Stomach (tissue), 9 donors: Measurements from ENCODE around the gene TP73. TPM values are rescaled to one million over a fixed set of nuclear protein-coding genes. Genes with fewer than 3 reads are reported as not detected.

ENCODE experiments used
- DNase-seq, 2 donors: peaks; one replicate each; pipeline versions ENCODE4 v3.0.0 to v3.0.0-alpha.2; 2013 to 2019
- H3K27ac ChIP-seq, 5 donors: fragments of 200-600 bp in 4 of 5; sonication (generic) in 4 of 5; one replicate each; pipeline ENCODE4 v1.5.1; 2013 to 2019; ENCODE audit warnings: mild to moderate bottlenecking in 1 of 5, moderate library complexity in 1 of 5
- H3K27me3 ChIP-seq, 3 donors: fragments of 200-600 bp; sonication (generic); one replicate each; pipeline ENCODE4 v1.5.1; 2017 to 2019; ENCODE audit warnings: mixed run types in 1 of 3
- H3K36me3 ChIP-seq, 4 donors: fragments of 200-600 bp; sonication (generic); 1 replicate in 3 of 4; 2 replicates in 1 of 4; pipeline ENCODE4 v1.5.1; 2016 to 2019
- H3K4me1 ChIP-seq, 4 donors: fragments of 200-600 bp; sonication (generic); one replicate each; pipeline ENCODE4 v1.5.1; 2016 to 2019
- H3K4me3 ChIP-seq, 4 donors: fragments of 200-600 bp; sonication (generic) in 3 of 4; one replicate each; pipeline ENCODE4 v1.5.1; 2016 to 2019; ENCODE audit warnings: mild to moderate bottlenecking in 1 of 4
- H3K9me3 ChIP-seq, 4 donors: fragments of 200-600 bp; sonication (generic); one replicate each; pipeline ENCODE4 v1.5.1; 2016 to 2019
- CTCF ChIP-seq, 7 experiments: fragments of 450-650 bp in 4 of 7; fragments of 200-600 bp in 3 of 7; sonication (generic) in 3 of 7; IDR thresholded peaks; one replicate each; pipeline ENCODE4 v1.5.1; 2016 to 2019; ENCODE audit warnings: antibody characterized with exemption in 7 of 7, control low read depth in 2 of 7, mild to moderate bottlenecking in 1 of 7
- EP300 ChIP-seq: sonication (generic); formaldehyde crosslinking; IDR thresholded peaks from one replicate; pipeline ENCODE4 v1.6.1; 2017; ENCODE audit warnings: antibody characterized with exemption
- POLR2A ChIP-seq, 4 donors: fragments of 450-650 bp; IDR thresholded peaks; one replicate each; pipeline ENCODE4 v1.6.1; 2016; ENCODE audit warnings: antibody characterized with exemption in 4 of 4, control low read depth in 2 of 4, mild to moderate bottlenecking in 1 of 4, moderate library complexity in 1 of 4
- POLR2AphosphoS5 ChIP-seq, 3 donors: sonication (generic); formaldehyde crosslinking; IDR thresholded peaks; one replicate each; pipeline ENCODE4 v1.6.1; 2016; ENCODE audit warnings: antibody characterized with exemption in 3 of 3
- WGBS, 5 donors: extraction: QIAGEN DNeasy Blood & Tissue Kit in 3 of 5; methylation state at CpG; one replicate each; pipeline versions ENCODE4 v1.1.5 to v1.1.7; 2013 to 2018; 5-methylcytosine and 5-hydroxymethylcytosine counted together
- intact Hi-C: fragments of 100-400 bp; cut with DNase I; formaldehyde crosslinking; loops from one replicate; pipeline ENCODE4 v1.15.1; 2023; ENCODE audit warnings: low total_unique reads
- polyA plus RNA-seq, 3 donors: library from polyadenylated mRNA; stranded (reverse); fragments of 200-250 nt; gene quantifications; one replicate each; pipeline ENCODE4 v1.2.3, GENCODE V29; 2013
- total RNA-seq, 5 donors: library from RNA; depleted of rRNA; stranded (reverse); fragments of >200 nt; gene quantifications; one replicate each; pipeline versions ENCODE4 v1.1.0 to v1.2.3, GENCODE V29; 2014 to 2016
- donor health status: healthy with polysubstance abuse.
- donor health status: Bipolar disorder and iron deficiency.
- donor health status: healthy.

TP73 gene
- total and polyA plus RNA-seq, 8 donors, result 0.25 to 9.8 (median 1.4) TPM; not detected in 4

GRCh38 chr1:3777647-3778589 is 125.6 kb downstream of the TP73 start:
- H3K36me3 ChIP-seq, result peaks cover 37 to 53% (median 50%) of the 10 kb centered on the region in 4 donors
- WGBS, 5 donors, result 76 to 88% (median 87%) methylated on average over 16 to 20 of the region's 20 CpGs
- no peak for DNase-seq
- no peaks in the 10 kb centered on the region for H3K9me3 ChIP-seq
- H3K27ac ChIP-seq, result no peak overlapping the region
- H3K27me3 ChIP-seq, result peaks cover 0 to 1% (median 0%) of the 10 kb centered on the region in 3 donors
- H3K4me1 ChIP-seq, result peaks cover 21 to 37% (median 36%) of the 10 kb centered on the region in 4 donors
- intact Hi-C loops, result no loop called here
- no peak for TF ChIP-seq CTCF (IDR thresholded peaks at IDR 0.05)
- TF ChIP-seq POLR2A (IDR thresholded peaks at IDR 0.05), result no peak
- no peak for TF ChIP-seq POLR2AphosphoS5 (IDR thresholded peaks at IDR 0.05)
- no peak for TF ChIP-seq EP300
- H3K4me3 ChIP-seq, result no peak overlapping the region

DNA sequence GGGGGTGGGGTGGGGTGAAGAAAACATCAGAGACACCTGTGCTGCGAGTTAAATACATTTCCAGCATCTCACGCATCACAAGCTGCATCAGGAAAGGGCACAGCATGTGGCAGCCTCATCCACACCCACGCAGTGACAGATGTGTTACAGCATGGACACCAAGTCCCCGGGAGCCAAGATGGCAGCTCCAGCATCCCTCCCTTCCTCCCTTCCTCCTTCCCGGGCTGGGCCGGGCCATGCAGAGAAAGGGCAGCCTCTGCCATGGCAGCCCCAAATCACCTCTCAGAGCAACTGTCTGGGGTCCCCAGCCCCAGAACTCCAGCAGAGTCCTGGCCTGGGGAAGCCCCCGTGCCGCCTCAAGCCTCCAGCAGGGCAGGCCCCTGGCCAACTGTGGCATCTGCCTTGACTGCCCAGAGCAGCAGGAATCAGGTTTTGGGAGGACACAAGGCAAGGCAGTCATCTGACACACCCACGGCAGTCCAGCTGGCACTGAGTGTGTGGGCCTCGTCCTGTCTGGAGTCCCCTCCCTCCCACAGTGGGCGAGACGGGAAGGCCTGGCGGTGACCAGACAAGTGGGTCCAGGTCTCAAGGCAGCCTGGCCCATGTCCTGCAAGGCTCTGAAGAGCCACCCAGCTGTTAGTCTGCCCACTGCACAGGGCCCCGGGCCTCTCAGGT is 126.4 kb downstream of the TP73 start:
- no peak for DNase-seq
- Histone ChIP-seq H3K36me3 (peaks cover 43 to 61% (median 58%) of the 10 kb centered on the region in 4 donors), H3K9me3 (no peaks in the 10 kb centered on the region), H3K27ac (no peak overlapping the region), H3K4me1 (peaks cover 15 to 29% (median 27%) of the 10 kb centered on the region in 4 donors), H3K4me3 (no peak overlapping the region), H3K27me3 (no peaks in the 10 kb centered on the region)
- intact Hi-C loops, result no loop called here
- no peak for TF ChIP-seq POLR2AphosphoS5 (IDR thresholded peaks at IDR 0.05)
- TF ChIP-seq POLR2A (IDR thresholded peaks at IDR 0.05), result no peak
- no peak for TF ChIP-seq EP300
- no peak for TF ChIP-seq CTCF (IDR thresholded peaks at IDR 0.05)
- 69 to 82% (median 75%) methylated on average over 12 to 14 of the region's 14 CpGs for WGBS, 5 donors

DNA sequence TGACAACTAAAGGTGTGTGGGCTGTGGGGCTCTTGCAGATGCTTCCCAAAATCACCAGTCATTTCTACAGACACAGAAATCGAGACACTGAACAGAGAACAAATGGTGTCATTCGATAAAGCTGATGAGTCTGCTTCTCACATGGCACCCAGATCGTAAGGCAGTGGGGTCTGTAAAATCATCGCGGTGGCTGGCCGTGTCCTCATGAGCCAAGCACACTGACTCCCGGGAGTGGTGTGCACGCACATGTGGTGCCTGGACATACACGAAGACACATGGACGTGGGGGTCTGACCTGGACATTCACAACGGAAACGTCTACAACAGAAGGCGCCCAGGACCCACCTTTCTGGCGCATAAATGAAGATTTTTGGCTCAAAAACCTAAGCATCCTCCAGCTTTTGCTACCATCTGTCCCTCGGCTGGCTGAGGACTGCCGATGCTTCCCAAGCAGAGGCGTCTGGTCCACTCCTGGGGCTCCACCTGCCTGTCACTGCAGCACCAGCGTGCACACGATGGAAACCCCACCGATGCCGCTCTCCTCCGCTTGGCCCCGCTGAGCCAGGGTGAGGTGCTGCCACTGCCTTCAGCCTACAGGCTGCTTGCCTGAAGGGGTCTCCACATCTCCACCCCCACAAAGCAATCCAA is 127.1 kb downstream of the TP73 start:
- H3K27me3 ChIP-seq, result no peaks in the 10 kb centered on the region
- DNase-seq, result no peak
- H3K36me3 ChIP-seq, result peaks cover 50 to 68% (median 65%) of the 10 kb centered on the region in 4 donors
- no peaks in the 10 kb centered on the region for H3K9me3 ChIP-seq
- WGBS, 5 donors, result 86 to 93% (median 91%) methylated on average over 23 of the region's 23 CpGs
- H3K4me1 ChIP-seq, result peaks cover 15 to 22% (median 21%) of the 10 kb centered on the region in 4 donors
- H3K4me3 ChIP-seq, result no peak overlapping the region
- TF ChIP-seq CTCF (IDR thresholded peaks at IDR 0.05), result no peak
- TF ChIP-seq POLR2A (IDR thresholded peaks at IDR 0.05), result no peak
- TF ChIP-seq EP300, result no peak
- no peak for TF ChIP-seq POLR2AphosphoS5 (IDR thresholded peaks at IDR 0.05)
- no peak overlapping the region for H3K27ac ChIP-seq
- intact Hi-C loops, result no loop called here

DNA sequence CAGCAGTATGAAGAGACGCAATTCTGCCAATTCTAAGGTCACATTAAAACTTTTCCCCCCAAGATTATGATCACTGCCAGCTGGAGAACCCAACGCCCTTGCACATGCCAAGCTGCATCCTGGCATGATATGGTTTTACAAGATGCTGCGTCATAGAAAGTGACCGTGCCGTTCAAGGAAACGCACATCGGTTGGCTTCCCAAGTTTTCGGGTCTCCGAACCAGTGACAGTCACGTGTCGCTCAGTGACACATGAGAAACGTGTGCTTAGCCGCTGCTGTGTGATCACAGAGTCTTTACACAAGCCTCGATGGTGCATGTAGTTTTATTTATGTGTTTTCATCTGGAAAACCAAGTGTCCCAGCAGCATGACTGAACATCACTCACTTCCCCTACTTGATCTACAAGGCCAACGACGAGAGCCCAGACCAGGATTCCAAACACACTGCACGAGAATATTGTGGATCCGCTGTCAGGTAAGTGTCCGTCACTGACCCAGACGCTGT is 127.6 kb downstream of the TP73 start:
- no peak overlapping the region for H3K27ac ChIP-seq
- H3K36me3 ChIP-seq, result peaks cover 56 to 74% (median 70%) of the 10 kb centered on the region in 4 donors
- 90 to 94% (median 91%) methylated on average over 20 of the region's 20 CpGs for WGBS, 5 donors
- H3K9me3 ChIP-seq, result no peaks in the 10 kb centered on the region
- DNase-seq, result no peak
- intact Hi-C loops, result no loop called here
- H3K4me3 ChIP-seq, result no peak overlapping the region
- no peaks in the 10 kb centered on the region for H3K27me3 ChIP-seq
- peaks cover 15 to 16% (median 15%) of the 10 kb centered on the region in 4 donors for H3K4me1 ChIP-seq
- TF ChIP-seq POLR2A (IDR thresholded peaks at IDR 0.05) (no peak), CTCF (IDR thresholded peaks at IDR 0.05) (no peak), POLR2AphosphoS5 (IDR thresholded peaks at IDR 0.05) (no peak), EP300 (no peak)
